ENCODE data around the gene KMT2E. TPM values are rescaled to one million over a fixed set of nuclear protein-coding genes. Genes with fewer than 3 reads are reported as not detected.

Gene KMT2E
- total RNA-seq, 2 experiments from 2014 or later: 295 to 296 TPM

- Histone ChIP-seq H3K4me1 (ENCODE audit: insufficient read depth, low read length) (peaks cover 8% of the 10 kb centered on the region), H3K27ac (ENCODE audit: low read depth in 1 of 2, low read length in 2 of 2) (no peak overlapping the region), H3K4me3 (ENCODE audit: low read length) (no peak overlapping the region), H3K27me3 (ENCODE audit: control insufficient read depth in 1 of 2, insufficient read depth in 2 of 2, low read length in 2 of 2) (no peaks in the 10 kb centered on the region), H3K9me3 (ENCODE audit: control insufficient read depth in 1 of 2, insufficient read depth in 1 of 2, low read length in 2 of 2) (no peaks in the 10 kb centered on the region), H3K36me3 (ENCODE audit: insufficient read depth, low read length) (peaks cover 88% of the 10 kb centered on the region)
- H3K9me3 Mint-ChIP-seq: no peaks in the 10 kb centered on the region
- peaks cover 32% of the 10 kb centered on the region for H3K4me1 Mint-ChIP-seq (ENCODE audit: low read depth)
- POLR2A ChIA-PET: no interaction called here
- TF ChIP-seq, protein P1, sequence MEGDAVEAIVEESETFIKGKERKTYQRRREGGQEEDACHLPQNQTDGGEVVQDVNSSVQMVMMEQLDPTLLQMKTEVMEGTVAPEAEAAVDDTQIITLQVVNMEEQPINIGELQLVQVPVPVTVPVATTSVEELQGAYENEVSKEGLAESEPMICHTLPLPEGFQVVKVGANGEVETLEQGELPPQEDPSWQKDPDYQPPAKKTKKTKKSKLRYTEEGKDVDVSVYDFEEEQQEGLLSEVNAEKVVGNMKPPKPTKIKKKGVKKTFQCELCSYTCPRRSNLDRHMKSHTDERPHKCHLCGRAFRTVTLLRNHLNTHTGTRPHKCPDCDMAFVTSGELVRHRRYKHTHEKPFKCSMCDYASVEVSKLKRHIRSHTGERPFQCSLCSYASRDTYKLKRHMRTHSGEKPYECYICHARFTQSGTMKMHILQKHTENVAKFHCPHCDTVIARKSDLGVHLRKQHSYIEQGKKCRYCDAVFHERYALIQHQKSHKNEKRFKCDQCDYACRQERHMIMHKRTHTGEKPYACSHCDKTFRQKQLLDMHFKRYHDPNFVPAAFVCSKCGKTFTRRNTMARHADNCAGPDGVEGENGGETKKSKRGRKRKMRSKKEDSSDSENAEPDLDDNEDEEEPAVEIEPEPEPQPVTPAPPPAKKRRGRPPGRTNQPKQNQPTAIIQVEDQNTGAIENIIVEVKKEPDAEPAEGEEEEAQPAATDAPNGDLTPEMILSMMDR (IDR thresholded peaks at IDR 0.05): no peak
- H3K27ac Mint-ChIP-seq: no peak overlapping the region
- CTCF ChIA-PET: no interaction called here
- intact Hi-C loops (cut with DNase I, micrococcal nuclease): no loop called here
- peaks cover 83% of the 10 kb centered on the region for H3K36me3 Mint-ChIP-seq (ENCODE audit: low read depth)
- DNase-seq: no peak
- ATAC-seq (ENCODE audit: poor library complexity): no peak
- H3K4me3 Mint-ChIP-seq: no peak overlapping the region
- H3K27me3 Mint-ChIP-seq: no peaks in the 10 kb centered on the region
Observed at GRCh38 chr7:105133986-105134655, 120.1 kb downstream of the KMT2E start.

GRCh38 chr7:105136221-105136620 lies 122.2 kb downstream of the KMT2E start:
- Histone ChIP-seq H3K27ac (ENCODE audit: low read depth in 1 of 2, low read length in 2 of 2) (no peak overlapping the region), H3K27me3 (ENCODE audit: control insufficient read depth in 1 of 2, insufficient read depth in 2 of 2, low read length in 2 of 2) (no peaks in the 10 kb centered on the region), H3K4me1 (ENCODE audit: insufficient read depth, low read length) (peaks cover 4% of the 10 kb centered on the region), H3K9me3 (ENCODE audit: control insufficient read depth in 1 of 2, insufficient read depth in 1 of 2, low read length in 2 of 2) (no peaks in the 10 kb centered on the region), H3K4me3 (ENCODE audit: low read length) (no peak overlapping the region), H3K36me3 (ENCODE audit: insufficient read depth, low read length) (peaks cover 86% of the 10 kb centered on the region)
- intact Hi-C loops (cut with DNase I, micrococcal nuclease): no loop called here
- H3K36me3 Mint-ChIP-seq (ENCODE audit: low read depth): peaks cover 81% of the 10 kb centered on the region
- no peak overlapping the region for H3K4me3 Mint-ChIP-seq
- no peaks in the 10 kb centered on the region for H3K9me3 Mint-ChIP-seq
- POLR2A ChIA-PET: no interaction called here
- no peak for ATAC-seq (ENCODE audit: poor library complexity)
- peaks cover 31% of the 10 kb centered on the region for H3K4me1 Mint-ChIP-seq (ENCODE audit: low read depth)
- DNase-seq: no peak
- H3K27ac Mint-ChIP-seq: no peak overlapping the region
- CTCF ChIA-PET: interaction anchor here (1.5 kb wide), 1 partner anchor 294 kb away, joined by 3 read pairs; no protein-coding TSS in a partner anchor
- TF ChIP-seq, protein P1 (IDR thresholded peaks at IDR 0.05): no peak
- H3K27me3 Mint-ChIP-seq: no peaks in the 10 kb centered on the region

DNA sequence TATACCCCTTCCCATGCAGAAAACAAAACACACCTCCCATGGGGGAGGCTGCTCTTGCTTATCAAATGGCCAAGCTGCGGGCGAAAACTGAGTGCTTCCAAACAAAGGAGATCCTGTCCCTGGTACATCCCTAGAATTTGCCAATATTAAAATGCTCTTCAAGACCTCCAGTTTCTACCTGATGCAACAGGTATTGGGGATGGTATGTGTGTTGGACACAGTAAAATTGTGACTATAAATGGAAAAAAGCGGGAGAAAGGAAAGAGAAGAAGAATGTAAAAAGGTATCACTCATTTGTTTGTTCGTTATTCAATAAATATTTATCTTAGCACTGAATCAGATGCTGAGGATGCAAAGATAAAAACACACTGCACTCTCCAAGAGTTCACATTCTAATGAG lies 123.9 kb downstream of the KMT2E start:
- intact Hi-C loops (cut with DNase I, micrococcal nuclease): no loop called here
- H3K27me3 Mint-ChIP-seq: no peaks in the 10 kb centered on the region
- H3K4me1 Mint-ChIP-seq (ENCODE audit: low read depth): peaks cover 31% of the 10 kb centered on the region
- Histone ChIP-seq H3K27me3 (ENCODE audit: control insufficient read depth in 1 of 2, insufficient read depth in 2 of 2, low read length in 2 of 2) (no peaks in the 10 kb centered on the region), H3K9me3 (ENCODE audit: control insufficient read depth in 1 of 2, insufficient read depth in 1 of 2, low read length in 2 of 2) (no peaks in the 10 kb centered on the region), H3K27ac (ENCODE audit: low read depth in 1 of 2, low read length in 2 of 2) (no peak overlapping the region), H3K4me3 (ENCODE audit: low read length) (no peak overlapping the region), H3K4me1 (ENCODE audit: insufficient read depth, low read length) (no peaks in the 10 kb centered on the region), H3K36me3 (ENCODE audit: insufficient read depth, low read length) (peaks cover 86% of the 10 kb centered on the region)
- DNase-seq (no peak), ATAC-seq (ENCODE audit: poor library complexity) (no peak)
- CTCF ChIA-PET: no interaction called here
- POLR2A ChIA-PET: no interaction called here
- H3K36me3 Mint-ChIP-seq (ENCODE audit: low read depth): peaks cover 84% of the 10 kb centered on the region
- H3K27ac Mint-ChIP-seq: no peak overlapping the region
- TF ChIP-seq, protein P1 (IDR thresholded peaks at IDR 0.05): no peak
- H3K4me3 Mint-ChIP-seq: no peak overlapping the region
- no peaks in the 10 kb centered on the region for H3K9me3 Mint-ChIP-seq
